ENCODE results near the gene ASIC3.
"Not testable (repeated sequence)": the region's sequence is repeated elsewhere in the genome, so short reads cannot be mapped to it uniquely, and the experiment has no call there.

The ASIC3 gene

GRCh38 chr7:151014950-151015349, 33.4 kb upstream of the ASIC3 start:
- peak; percentile 45 for DNase-seq

DNA sequence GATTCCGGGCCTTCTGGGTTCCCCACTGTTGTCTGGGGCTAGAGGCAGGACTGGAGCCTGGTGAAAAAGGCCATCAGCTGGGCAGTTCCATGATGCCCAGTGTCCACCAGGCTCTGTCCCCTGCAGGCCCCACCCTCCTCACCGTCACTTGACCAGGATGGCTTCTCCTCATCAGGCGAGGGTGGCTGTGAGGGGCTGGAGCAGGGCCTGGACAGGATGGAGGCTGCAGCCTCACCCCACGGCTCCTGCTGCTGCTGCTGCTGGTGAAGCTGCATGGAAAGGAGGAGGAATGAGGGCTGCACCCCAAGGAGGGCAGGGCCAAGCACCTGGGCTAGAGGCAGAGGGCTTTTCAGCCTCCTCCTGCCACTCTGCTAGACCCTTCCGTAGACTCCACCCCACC, 32.4 kb upstream of the ASIC3 start:
- no peak for DNase-seq

GRCh38 chr7:151016505-151016904, 31.8 kb upstream of the ASIC3 start:
- no peak for DNase-seq

GRCh38 chr7:151016942-151017341, 31.4 kb upstream of the ASIC3 start:
- DNase-seq, result no peak

DNA sequence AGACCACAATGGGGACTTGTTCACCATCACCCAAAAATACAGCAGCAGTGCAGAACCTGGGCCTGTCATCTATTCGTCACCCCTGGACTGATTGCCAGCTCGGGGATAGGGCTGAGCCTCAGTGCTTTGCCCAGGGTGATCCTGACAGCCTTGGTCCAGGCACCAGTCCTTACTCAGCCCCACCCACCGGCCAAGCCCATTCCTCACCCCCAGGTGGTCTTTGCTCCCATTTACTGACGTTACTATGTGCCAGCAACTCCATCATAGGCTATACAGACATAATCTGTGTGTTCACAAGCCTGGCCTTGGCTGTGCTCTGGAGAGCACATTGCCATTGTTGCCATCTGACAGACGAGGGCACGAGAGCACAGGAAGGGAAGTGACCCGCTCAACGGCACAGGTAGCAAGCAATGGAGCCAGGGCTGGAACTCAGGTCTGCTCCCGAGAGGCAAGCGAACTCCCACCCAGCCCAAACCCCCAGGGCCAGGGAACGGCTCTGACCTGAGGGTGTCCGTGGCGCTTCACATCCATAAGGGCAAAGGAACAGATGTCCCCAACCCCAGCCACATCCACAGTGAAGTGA, 30.9 kb upstream of the ASIC3 start:
- DNase-seq, result no peak

DNA sequence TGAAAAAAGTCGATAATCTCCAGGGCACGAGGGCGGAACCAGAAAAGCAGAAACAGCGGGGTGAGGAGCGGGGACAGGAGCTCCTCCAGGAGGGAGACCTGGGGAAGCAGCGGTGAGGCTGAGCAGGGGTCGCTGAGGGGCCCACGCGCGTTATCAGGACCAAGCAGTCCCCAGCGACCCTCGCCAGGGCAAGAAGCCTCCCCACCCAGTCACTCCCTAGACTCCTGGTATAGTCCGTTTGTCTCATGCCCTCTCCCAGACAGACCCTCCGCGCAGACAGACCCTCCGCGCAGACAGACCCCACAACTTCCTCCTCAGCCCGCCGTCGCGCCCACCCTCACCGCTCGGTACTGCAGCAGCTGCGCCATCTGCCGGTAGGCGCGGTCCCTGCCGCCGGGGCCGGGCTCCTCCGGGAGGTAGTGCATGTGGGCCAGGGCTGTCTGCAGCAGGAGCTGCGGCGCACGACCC, 30.3 kb upstream of the ASIC3 start:
- DNase-seq, result peak; percentile 87

GRCh38 chr7:151018421-151019129, 29.8 kb upstream of the ASIC3 start:
- DNase-seq, result peak; percentile 40

DNA sequence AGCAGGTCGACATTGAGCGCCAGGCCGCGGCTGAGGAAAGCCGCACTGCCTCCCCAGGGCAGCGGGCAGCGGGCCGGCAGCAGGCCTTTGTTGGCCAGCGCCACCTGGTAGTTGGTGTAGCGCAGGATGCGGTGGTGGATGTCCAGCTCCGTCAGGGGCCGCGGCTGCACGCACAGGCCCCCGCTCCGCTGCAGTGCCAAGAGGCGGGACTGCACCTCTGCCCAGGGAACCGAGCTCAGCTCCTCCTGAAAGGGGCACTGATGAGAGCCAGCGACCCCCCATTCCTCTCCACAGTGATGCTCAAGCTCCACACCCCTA, 29.2 kb upstream of the ASIC3 start:
- DNase-seq, result no peak

GRCh38 chr7:151020231-151020630, 28.1 kb upstream of the ASIC3 start:
- no peak for DNase-seq

- DNase-seq, result no peak
These were observed 25.1 kb upstream of the ASIC3 start for GRCh38 chr7:151023232-151023631.

DNA sequence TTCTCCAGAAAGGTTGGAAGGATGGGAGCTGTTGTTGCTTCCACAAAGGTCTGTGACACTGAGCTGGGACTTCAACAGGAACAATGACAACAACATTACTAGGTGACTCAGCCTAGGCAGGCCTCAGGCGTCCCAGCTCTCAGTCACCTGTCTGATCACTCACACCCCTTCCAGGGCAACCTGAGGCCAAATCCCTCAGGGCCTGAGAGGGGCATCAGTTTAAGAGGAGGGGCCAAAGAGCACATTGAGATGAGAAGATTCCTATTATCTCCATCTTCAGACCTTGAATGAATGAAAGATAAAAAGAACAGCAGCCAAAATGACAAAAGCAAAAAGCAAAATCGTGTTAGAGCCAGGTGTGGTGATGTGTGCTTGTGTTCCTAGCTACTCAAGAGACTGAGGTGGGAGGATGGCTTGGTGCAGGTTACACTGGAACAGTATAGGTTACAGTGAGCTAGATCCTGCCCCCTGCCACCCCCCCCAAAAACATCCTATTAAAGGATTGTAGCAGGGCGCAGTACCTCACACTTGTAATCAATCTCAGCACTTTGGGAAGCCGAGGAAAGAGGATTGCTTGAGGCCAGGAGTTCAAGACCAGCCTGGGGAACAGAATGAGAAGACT, 23.8 kb upstream of the ASIC3 start, which contains the start of gene ATG9B:
Gene ATG9B (minus strand): TSS at position 60 of the 622 bp plus-strand sequence. CDS start 71 bp downstream, outside the sequence.
- no peak for DNase-seq

DNA sequence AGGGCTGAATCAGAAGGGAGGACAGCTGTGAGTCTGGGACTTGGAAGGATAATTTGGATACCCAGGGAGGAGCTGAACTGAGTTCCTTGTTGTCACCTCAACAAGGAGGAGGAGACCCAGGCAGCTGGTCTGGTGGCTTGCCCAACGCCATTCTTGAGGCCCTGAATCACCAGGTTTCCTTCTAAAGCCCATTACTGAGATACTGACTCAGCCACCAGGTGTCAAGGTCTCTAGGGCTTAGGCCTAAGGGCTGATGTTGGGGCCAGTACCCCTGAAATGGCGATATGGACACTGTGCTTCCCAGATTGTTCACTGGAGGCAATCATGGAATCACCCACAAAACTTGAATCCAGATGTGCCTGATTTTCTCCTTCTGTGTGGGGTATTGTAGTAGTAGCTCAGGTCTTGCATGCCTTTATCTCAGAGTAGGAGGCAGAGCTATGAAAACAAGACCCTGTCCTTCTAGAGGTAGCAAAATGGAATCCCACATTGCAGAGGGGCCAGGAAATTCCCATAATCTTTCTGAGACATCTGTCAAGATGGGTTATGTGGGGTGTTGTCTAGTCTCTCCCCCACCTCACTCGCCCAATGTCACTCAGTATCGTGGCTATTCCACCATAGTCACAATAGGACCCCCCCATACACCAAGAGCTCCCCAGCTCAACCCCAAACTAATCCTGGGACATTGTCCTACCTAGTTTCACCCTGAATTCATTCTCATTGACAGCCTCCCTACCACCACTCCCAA, 22.2 kb upstream of the ASIC3 start:
- DNase-seq, result no peak

DNA sequence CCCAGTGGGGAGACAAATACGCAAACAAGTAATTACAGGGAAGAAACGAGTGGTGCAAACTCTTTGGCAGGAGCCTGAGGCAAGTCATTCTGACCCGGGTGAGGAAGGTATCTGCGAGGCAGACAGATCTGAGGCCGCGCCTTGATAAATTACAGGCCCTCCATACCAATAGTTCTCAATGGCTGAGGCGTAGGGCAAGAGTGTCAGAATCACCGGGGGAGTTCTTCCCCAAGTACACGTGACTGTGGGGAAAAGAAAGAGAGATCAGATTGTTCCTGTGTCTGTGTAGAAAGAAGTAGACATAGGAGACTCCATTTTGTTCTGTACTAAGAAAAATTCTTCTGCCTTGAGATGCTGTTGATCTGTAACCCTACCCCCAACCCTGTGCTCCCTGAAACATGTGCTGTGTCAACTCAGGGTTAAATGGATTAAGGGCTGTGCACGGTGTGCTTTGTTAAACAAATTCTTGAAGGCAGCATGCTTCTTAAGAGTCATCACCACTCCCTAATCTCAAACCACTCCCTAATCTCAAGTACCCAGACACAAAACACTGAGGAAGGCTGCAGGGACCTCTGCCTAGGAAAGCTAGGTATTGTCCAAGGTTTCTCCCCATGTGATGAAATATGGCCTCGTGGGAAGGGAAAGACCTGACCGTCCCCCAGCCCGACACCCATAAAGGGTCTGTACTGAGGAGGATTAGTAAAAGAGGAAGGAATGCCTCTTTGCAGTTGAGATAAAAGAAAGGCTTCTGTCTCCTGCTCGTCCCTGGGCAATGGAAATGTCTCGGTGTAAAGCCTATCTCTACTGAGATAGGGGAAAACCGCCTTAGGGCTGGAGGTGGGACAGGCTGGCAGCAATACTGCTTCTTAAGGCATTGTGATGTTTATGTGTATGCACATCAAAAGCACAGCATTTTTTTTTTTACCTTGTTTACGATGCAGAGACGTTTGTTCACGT, 21.3 kb upstream of the ASIC3 start:
- DNase-seq, result not testable (repeated sequence)

GRCh38 chr7:151027728-151028130, 20.6 kb upstream of the ASIC3 start:
- not testable (repeated sequence) for DNase-seq

- DNase-seq, result peak; percentile 99
These were observed 20.0 kb upstream of the ASIC3 start, which contains the start of gene ABCB8 for GRCh38 chr7:151028131-151028947. ABCB8 (plus strand) TSS chr7:151028450; CDS start chr7:151028516, 66 bp downstream.

DNA sequence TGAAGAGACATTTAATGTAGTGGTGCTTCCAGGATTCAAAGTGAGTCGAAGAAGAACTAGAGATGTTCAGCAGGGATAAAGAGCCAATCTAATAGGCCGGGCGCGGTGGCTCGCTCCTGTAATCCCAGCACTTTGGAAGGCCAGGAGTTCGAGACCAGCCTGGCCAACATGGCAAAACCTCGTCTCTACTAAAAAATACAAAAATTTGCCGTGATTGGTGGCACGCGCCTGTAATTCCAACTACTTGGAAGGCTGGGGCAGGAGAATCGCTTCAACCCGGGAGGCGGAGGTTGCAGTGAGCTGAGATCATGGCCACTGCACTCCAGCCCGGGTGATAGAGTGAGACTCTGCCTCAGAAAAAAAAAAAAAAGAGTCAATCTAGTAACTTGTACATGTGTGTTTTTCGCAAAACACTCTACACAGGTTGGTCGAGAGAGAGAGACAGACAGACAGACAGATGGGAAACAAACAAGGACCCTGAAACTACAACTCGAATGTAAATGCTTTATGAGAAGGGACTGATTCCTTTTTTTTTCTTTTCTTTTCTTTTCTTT, 19.3 kb upstream of the ASIC3 start:
- no peak for DNase-seq

DNA sequence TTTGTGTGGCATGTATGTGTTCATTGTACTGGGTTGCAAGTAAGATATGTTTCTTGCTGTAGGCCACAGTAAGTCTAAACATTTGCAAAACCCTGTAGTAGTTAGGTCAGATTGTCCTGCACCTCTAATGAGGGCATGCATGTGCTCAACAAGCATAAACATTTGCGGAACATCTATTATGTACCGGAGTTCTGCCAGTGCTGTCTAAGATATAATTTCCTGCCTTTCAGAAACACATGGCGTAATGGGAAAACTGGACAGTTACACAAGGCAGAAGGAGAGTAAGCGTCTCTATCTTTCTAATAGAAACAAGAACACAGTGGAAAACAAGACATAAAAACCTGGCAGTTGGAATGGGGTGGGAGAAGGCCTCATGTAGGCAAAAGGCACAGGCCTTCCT, 17.3 kb upstream of the ASIC3 start:
- no peak for DNase-seq

DNA sequence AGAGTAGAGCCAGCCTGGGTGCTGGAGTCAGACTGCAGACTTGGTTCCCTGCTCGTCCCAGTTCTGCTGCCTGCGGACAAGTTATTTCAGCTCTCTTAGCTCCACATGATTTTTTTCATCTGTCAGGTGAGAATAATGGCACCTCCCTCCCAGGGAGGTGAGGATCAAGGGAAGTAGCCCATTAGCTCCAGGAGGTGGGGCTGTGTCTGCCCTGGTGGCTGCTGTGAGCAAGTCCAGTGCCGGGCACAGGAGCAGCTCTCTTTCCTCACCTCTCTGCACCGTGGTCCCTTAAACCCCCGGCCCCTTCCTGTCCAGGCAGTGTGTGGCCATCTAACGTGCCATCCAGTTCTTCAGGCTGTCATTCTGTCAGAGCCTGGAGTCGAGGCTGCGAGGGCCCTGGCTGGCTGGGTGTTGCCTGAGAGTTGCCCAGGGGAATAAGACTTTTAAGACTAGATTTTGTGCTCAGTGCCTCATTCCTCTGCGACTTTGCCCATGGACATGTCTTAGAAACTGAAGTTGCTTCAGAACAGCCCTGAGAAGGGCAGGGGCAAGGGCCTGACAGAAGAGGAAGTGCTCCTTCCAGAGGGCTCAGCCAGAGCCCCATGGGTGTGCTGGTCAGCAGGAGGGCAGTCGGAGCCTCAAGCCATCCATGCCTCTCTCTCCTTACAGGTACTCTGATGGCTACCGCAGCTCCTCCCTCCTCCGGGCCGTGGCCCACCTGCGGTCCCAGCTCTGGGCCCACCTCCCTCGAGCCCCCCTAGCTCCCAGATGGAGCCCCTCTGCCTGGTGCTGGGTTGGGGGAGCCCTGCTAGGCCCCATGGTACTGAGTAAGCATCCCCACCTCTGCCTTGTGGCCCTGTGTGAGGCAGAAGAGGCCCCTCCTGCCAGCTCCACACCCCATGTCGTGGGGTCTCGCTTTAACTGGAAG, 15.1 kb upstream of the ASIC3 start:
- DNase-seq, result no peak

DNA sequence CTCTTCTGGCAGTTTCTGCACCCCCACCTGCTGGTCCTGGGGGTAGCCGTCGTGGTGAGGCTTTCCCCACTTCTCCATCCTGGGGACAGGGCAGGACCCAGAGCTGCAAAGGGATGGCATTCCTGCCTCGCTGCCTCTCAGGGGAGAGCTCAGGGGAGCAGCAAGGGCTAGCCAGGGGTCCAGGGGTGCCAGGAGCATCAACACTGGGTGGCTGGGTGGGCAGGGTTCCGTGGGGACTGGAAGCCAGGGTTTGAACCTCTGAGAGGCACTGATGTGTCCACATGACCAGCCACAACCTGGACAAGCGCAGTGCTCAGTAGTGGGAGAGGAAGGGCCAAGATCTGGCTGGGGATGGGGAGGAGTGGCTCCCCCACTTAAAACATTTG, 14.5 kb upstream of the ASIC3 start:
- DNase-seq, result no peak

Data from activated CD4-positive, alpha-beta T cell treated with anti-CD3 and anti-CD28 coated beads, Interleukin-2, Interleukin-6, amounts not matched to agents 100 ng/mL and 50 ng/mL, durations not matched to agents 16 hours and 8 hours (primary cell).